Measurements from ENCODE around the gene IL17A.

IL17A gene

GRCh38 chr6:52139985-52140680, 46.0 kb upstream of the IL17A start:
- Histone ChIP-seq H3K27me3 (ENCODE audit: low read length) (no peaks in the 10 kb centered on the region), H3K36me3 (ENCODE audit: low read length) (no peaks in the 10 kb centered on the region), H3K9me3 (ENCODE audit: insufficient read depth, low read length) (no peaks in the 10 kb centered on the region), H3K9me2 (replicated peaks; ENCODE audit: insufficient read depth, low read length) (no peaks in the 10 kb centered on the region), H3K4me3 (ENCODE audit: insufficient read depth, low read length, poor library complexity, severe bottlenecking) (no peak overlapping the region), H3K4me2 (ENCODE audit: low read depth, low read length, poor library complexity, severe bottlenecking) (no peak overlapping the region), H3K9ac (ENCODE audit: low read length) (no peak overlapping the region), H3K27ac (ENCODE audit: low read depth, low read length) (no peak overlapping the region), H2AFZ (ENCODE audit: low read depth, low read length, severe bottlenecking) (no peak overlapping the region), H3F3A (ENCODE audit: insufficient read depth) (no peaks in the 10 kb centered on the region), H3K79me2 (ENCODE audit: insufficient read depth, low read length) (no peaks in the 10 kb centered on the region), H4K20me1 (ENCODE audit: low read depth, low read length) (no peaks in the 10 kb centered on the region)
- TF ChIP-seq EZH2phosphoT487 (conservative IDR thresholded peaks at IDR 0.05; ENCODE audit: low read length) (no peak), CTCF (IDR thresholded peaks at IDR 0.05; ENCODE audit: insufficient read depth, low read length, poor library complexity, severe bottlenecking) (no peak)

GRCh38 chr6:52141596-52141995, 44.6 kb upstream of the IL17A start:
- H3K9me3 ChIP-seq (ENCODE audit: insufficient read depth, low read length) = no peaks in the 10 kb centered on the region
- H4K20me1 ChIP-seq (ENCODE audit: low read depth, low read length) = no peaks in the 10 kb centered on the region
- H3K4me3 ChIP-seq (ENCODE audit: insufficient read depth, low read length, poor library complexity, severe bottlenecking) = no peak overlapping the region
- no peak overlapping the region for H2AFZ ChIP-seq (ENCODE audit: low read depth, low read length, severe bottlenecking)
- no peaks in the 10 kb centered on the region for H3F3A ChIP-seq (ENCODE audit: insufficient read depth)
- H3K27ac ChIP-seq (ENCODE audit: low read depth, low read length) = no peak overlapping the region
- no peaks in the 10 kb centered on the region for H3K79me2 ChIP-seq (ENCODE audit: insufficient read depth, low read length)
- no peak for TF ChIP-seq EZH2phosphoT487 (conservative IDR thresholded peaks at IDR 0.05; ENCODE audit: low read length)
- no peak for TF ChIP-seq CTCF (IDR thresholded peaks at IDR 0.05; ENCODE audit: insufficient read depth, low read length, poor library complexity, severe bottlenecking)
- no peaks in the 10 kb centered on the region for H3K36me3 ChIP-seq (ENCODE audit: low read length)
- H3K9ac ChIP-seq (ENCODE audit: low read length) = no peak overlapping the region
- H3K4me2 ChIP-seq (ENCODE audit: low read depth, low read length, poor library complexity, severe bottlenecking) = no peak overlapping the region
- no peaks in the 10 kb centered on the region for H3K9me2 ChIP-seq (replicated peaks; ENCODE audit: insufficient read depth, low read length)
- H3K27me3 ChIP-seq (ENCODE audit: low read length) = no peaks in the 10 kb centered on the region

GRCh38 chr6:52142556-52142955, 43.6 kb upstream of the IL17A start:
- H3K4me3 ChIP-seq (ENCODE audit: insufficient read depth, low read length, poor library complexity, severe bottlenecking) = no peak overlapping the region
- no peak overlapping the region for H3K9ac ChIP-seq (ENCODE audit: low read length)
- H3K36me3 ChIP-seq (ENCODE audit: low read length) = no peaks in the 10 kb centered on the region
- no peak overlapping the region for H3K27ac ChIP-seq (ENCODE audit: low read depth, low read length)
- no peak overlapping the region for H2AFZ ChIP-seq (ENCODE audit: low read depth, low read length, severe bottlenecking)
- no peaks in the 10 kb centered on the region for H4K20me1 ChIP-seq (ENCODE audit: low read depth, low read length)
- no peak overlapping the region for H3K4me2 ChIP-seq (ENCODE audit: low read depth, low read length, poor library complexity, severe bottlenecking)
- no peaks in the 10 kb centered on the region for H3K9me2 ChIP-seq (replicated peaks; ENCODE audit: insufficient read depth, low read length)
- H3K79me2 ChIP-seq (ENCODE audit: insufficient read depth, low read length) = no peaks in the 10 kb centered on the region
- H3K27me3 ChIP-seq (ENCODE audit: low read length) = no peaks in the 10 kb centered on the region
- TF ChIP-seq EZH2phosphoT487 (conservative IDR thresholded peaks at IDR 0.05; ENCODE audit: low read length) = no peak
- TF ChIP-seq CTCF (IDR thresholded peaks at IDR 0.05; ENCODE audit: insufficient read depth, low read length, poor library complexity, severe bottlenecking) = no peak
- H3K9me3 ChIP-seq (ENCODE audit: insufficient read depth, low read length) = no peaks in the 10 kb centered on the region
- no peaks in the 10 kb centered on the region for H3F3A ChIP-seq (ENCODE audit: insufficient read depth)
